OCI-LY1 (cell line): Measurements from ENCODE around the gene KLHL26.

Experiments used
- CTCF ChIP-seq: fragments of 200-600 bp; sonication (generic), shearing (Covaris generic); IDR thresholded peaks from 2 replicates; pipeline ENCODE4 v1.5.1; 2017; ENCODE audit warnings: mild to moderate bottlenecking, antibody characterized with exemption, low read length, moderate library complexity, mixed read lengths
- EZH2 ChIP-seq: fragments of 200-600 bp; sonication (generic), shearing (Covaris generic); IDR thresholded peaks from 2 replicates; pipeline ENCODE4 v1.8.0; 2017; ENCODE audit warnings: borderline replicate concordance, mixed run types, mild to moderate bottlenecking, antibody characterized with exemption, low read length, moderate library complexity, mixed read lengths

GRCh38 chr19:18617562-18617961 is 19.3 kb upstream of the KLHL26 start:
- TF ChIP-seq CTCF = no peak
- TF ChIP-seq EZH2 = no peak
